ENCODE results near the gene KCTD13. TPM values are rescaled to one million over a fixed set of nuclear protein-coding genes. Genes with fewer than 3 reads are reported as not detected.
"Not testable (repeated sequence)": the region's sequence is repeated elsewhere in the genome, so short reads cannot be mapped to it uniquely, and the experiment has no call there.

The KCTD13 gene
- total RNA-seq, 2 donors from 2014 or later = 21.5 to 27.5 TPM

GRCh38 chr16:29891525-29892457 is 34.2 kb downstream of the KCTD13 start:
- Histone ChIP-seq H3K4me3 (ENCODE audit: low read length) (no peak overlapping the region), H3K9me3 (ENCODE audit: control insufficient read depth, low read length) (no peaks in the 10 kb centered on the region), H3K27ac (ENCODE audit: low read depth, low read length) (no peak overlapping the region), H3K36me3 (ENCODE audit: control insufficient read depth, insufficient read depth, low read length) (peaks cover 21% of the 10 kb centered on the region), H3K4me1 (ENCODE audit: control insufficient read depth, insufficient read depth, low read length) (no peaks in the 10 kb centered on the region), H3K27me3 (ENCODE audit: control insufficient read depth, insufficient read depth, low read length, poor library complexity, severe bottlenecking) (no peaks in the 10 kb centered on the region), H3K9ac (ENCODE audit: extremely low read depth, low read length, poor library complexity, severe bottlenecking) (no peak overlapping the region)
- no peaks in the 10 kb centered on the region for H3K9me3 Mint-ChIP-seq
- H3K4me3 Mint-ChIP-seq = no peak overlapping the region
- peak overlapping the region; percentile 7 for H3K27ac Mint-ChIP-seq
- peaks cover 20% of the 10 kb centered on the region for H3K36me3 Mint-ChIP-seq (ENCODE audit: low read depth)
- H3K4me1 Mint-ChIP-seq = no peaks in the 10 kb centered on the region
- no peaks in the 10 kb centered on the region for H3K27me3 Mint-ChIP-seq (ENCODE audit: insufficient read depth)
- DNase-seq = no peak
- no peak for TF ChIP-seq CTCF (conservative IDR thresholded peaks at IDR 0.05)
- WGBS, 2 experiments (ENCODE audit: insufficient coverage in 1 of 2, insufficient read length in 1 of 2) = 89 to 93% methylated on average over 9 to 10 of the region's 10 CpGs

GRCh38 chr16:29889372-29889771 is 36.7 kb downstream of the KCTD13 start:
- not testable (repeated sequence) for DNase-seq; H3K9me3 ChIP-seq (ENCODE audit: control insufficient read depth, low read length); H3K4me1 Mint-ChIP-seq; H3K4me3 ChIP-seq (ENCODE audit: low read length); H3K9ac ChIP-seq (ENCODE audit: extremely low read depth, low read length, poor library complexity, severe bottlenecking); H3K4me3 Mint-ChIP-seq; H3K27me3 Mint-ChIP-seq (ENCODE audit: insufficient read depth); H3K27ac Mint-ChIP-seq; H3K4me1 ChIP-seq (ENCODE audit: control insufficient read depth, insufficient read depth, low read length); H3K27me3 ChIP-seq (ENCODE audit: control insufficient read depth, insufficient read depth, low read length, poor library complexity, severe bottlenecking); H3K27ac ChIP-seq (ENCODE audit: low read depth, low read length); H3K9me3 Mint-ChIP-seq
- peaks cover 20% of the 10 kb centered on the region for H3K36me3 Mint-ChIP-seq (ENCODE audit: low read depth)
- 88% methylated on average over 3 of the region's 3 CpGs; no CpG with 5 or more reads in 1 of the 2 experiments for WGBS, 2 experiments (ENCODE audit: insufficient coverage in 1 of 2, insufficient read length in 1 of 2)
- H3K36me3 ChIP-seq (ENCODE audit: control insufficient read depth, insufficient read depth, low read length) = peaks cover 12% of the 10 kb centered on the region

GRCh38 chr16:29883987-29884386 is 42.0 kb downstream of the KCTD13 start:
- H3K27me3 Mint-ChIP-seq (ENCODE audit: insufficient read depth) = no peaks in the 10 kb centered on the region
- no peaks in the 10 kb centered on the region for H3K4me1 Mint-ChIP-seq
- H3K9ac ChIP-seq (ENCODE audit: extremely low read depth, low read length, poor library complexity, severe bottlenecking) = no peak overlapping the region
- no peak overlapping the region for H3K4me3 Mint-ChIP-seq
- H3K9me3 Mint-ChIP-seq = no peaks in the 10 kb centered on the region
- no peaks in the 10 kb centered on the region for H3K4me1 ChIP-seq (ENCODE audit: control insufficient read depth, insufficient read depth, low read length)
- peaks cover 7% of the 10 kb centered on the region for H3K36me3 ChIP-seq (ENCODE audit: control insufficient read depth, insufficient read depth, low read length)
- H3K4me3 ChIP-seq (ENCODE audit: low read length) = no peak overlapping the region
- H3K27me3 ChIP-seq (ENCODE audit: control insufficient read depth, insufficient read depth, low read length, poor library complexity, severe bottlenecking) = no peaks in the 10 kb centered on the region
- H3K27ac Mint-ChIP-seq = no peak overlapping the region
- WGBS, 2 experiments (ENCODE audit: insufficient coverage in 1 of 2, insufficient read length in 1 of 2) = 90 to 92% methylated on average over 5 to 6 of the region's 6 CpGs
- peaks cover 33% of the 10 kb centered on the region for H3K36me3 Mint-ChIP-seq (ENCODE audit: low read depth)
- TF ChIP-seq CTCF (conservative IDR thresholded peaks at IDR 0.05) = no peak
- H3K9me3 ChIP-seq (ENCODE audit: control insufficient read depth, low read length) = no peaks in the 10 kb centered on the region
- no peak for DNase-seq
- no peak overlapping the region for H3K27ac ChIP-seq (ENCODE audit: low read depth, low read length)
